GM18519 (cell line): ENCODE results near the gene CYP27A1.

Source experiments
- ATAC-seq: cut with Tn5 transposase; IDR thresholded peaks from one replicate; pipeline ENCODE4 v1.9.1; 2021; ENCODE audit warnings: mild to moderate bottlenecking, moderate library complexity; ENCODE audit not compliant: unreplicated experiment, low FRiP score

The CYP27A1 gene

GRCh38 chr2:218781691-218782527 lies at the start of gene CYP27A1:
TSS of gene CYP27A1 (plus strand) at chr2:218782147. CDS start at chr2:218782183, 36 bp downstream.
- no peak for ATAC-seq

GRCh38 chr2:218732761-218733158 lies 49.2 kb upstream of the CYP27A1 start:
- ATAC-seq, result no peak

- peak; percentile 42 for ATAC-seq
These were observed 48.6 kb upstream of the CYP27A1 start for GRCh38 chr2:218733171-218734021.

GRCh38 chr2:218734190-218734975 lies 47.6 kb upstream of the CYP27A1 start:
- ATAC-seq, result no peak

- no peak for ATAC-seq
These were observed 45.4 kb upstream of the CYP27A1 start for GRCh38 chr2:218736531-218736930.

GRCh38 chr2:218743068-218743467 lies 38.9 kb upstream of the CYP27A1 start:
- ATAC-seq, result no peak

- no peak for ATAC-seq
These were observed 37.3 kb upstream of the CYP27A1 start for GRCh38 chr2:218744615-218745014.

- ATAC-seq, result no peak
These were observed 36.8 kb upstream of the CYP27A1 start for GRCh38 chr2:218745160-218745558.

- no peak for ATAC-seq
These were observed 36.1 kb upstream of the CYP27A1 start for GRCh38 chr2:218745559-218746469.

- no peak for ATAC-seq
These were observed 35.5 kb upstream of the CYP27A1 start for GRCh38 chr2:218746470-218746795.

GRCh38 chr2:218746960-218747359 lies 35.0 kb upstream of the CYP27A1 start:
- no peak for ATAC-seq

GRCh38 chr2:218748741-218749441 lies 33.1 kb upstream of the CYP27A1 start:
- ATAC-seq, result no peak

- no peak for ATAC-seq
These were observed 27.7 kb upstream of the CYP27A1 start for GRCh38 chr2:218754201-218754600.

GRCh38 chr2:218754781-218755180 lies 27.2 kb upstream of the CYP27A1 start:
- ATAC-seq, result no peak

- no peak for ATAC-seq
These were observed 26.8 kb upstream of the CYP27A1 start for GRCh38 chr2:218755198-218755566.

GRCh38 chr2:218755567-218756404 lies 26.2 kb upstream of the CYP27A1 start:
- ATAC-seq, result no peak

- ATAC-seq, result no peak
These were observed 25.2 kb upstream of the CYP27A1 start for GRCh38 chr2:218756599-218757377.

- no peak for ATAC-seq
These were observed 20.2 kb upstream of the CYP27A1 start for GRCh38 chr2:218761795-218762194.
